Measurements from ENCODE around the gene SHISA4.

DNA sequence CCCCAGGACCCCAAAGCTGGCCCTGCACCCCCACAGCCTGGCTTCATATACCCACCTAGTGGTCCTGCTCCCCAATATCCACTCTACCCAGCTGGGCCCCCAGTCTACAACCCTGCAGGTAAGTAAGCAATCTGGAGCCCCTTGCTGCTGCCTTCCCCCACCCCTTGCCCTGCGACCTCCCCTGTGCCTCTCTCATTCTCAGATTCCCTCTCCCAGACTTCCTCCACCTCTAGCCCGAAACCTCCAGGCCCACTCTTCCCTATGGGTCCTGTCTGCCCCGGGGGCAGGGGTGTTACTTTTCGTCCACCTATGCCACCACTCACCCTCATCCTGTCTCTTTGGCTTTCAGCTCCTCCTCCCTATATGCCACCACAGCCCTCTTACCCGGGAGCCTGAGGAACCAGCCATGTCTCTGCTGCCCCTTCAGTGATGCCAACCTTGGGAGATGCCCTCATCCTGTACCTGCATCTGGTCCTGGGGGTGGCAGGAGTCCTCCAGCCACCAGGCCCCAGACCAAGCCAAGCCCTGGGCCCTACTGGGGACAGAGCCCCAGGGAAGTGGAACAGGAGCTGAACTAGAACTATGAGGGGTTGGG lies 2.9 kb downstream of the SHISA4 start:
- no peak for TF ChIP-seq YY1 (IDR thresholded peaks at IDR 0.05; ENCODE audit: insufficient read depth, insufficient read length)
- no peak for TF ChIP-seq ZNF274 (IDR thresholded peaks at IDR 0.05; ENCODE audit: low read depth, low read length)

All from NT2/D1 (cell line).